IPS DF 4.7 (cell line): ENCODE measurements around the gene C17orf50.

Source experiments
- DNase-seq: peaks from one replicate; pipeline ENCODE4 v3.0.0-alpha.2; 2013; ENCODE audit warnings: low spot score; ENCODE audit errors: extremely low read depth

Gene C17orf50

DNA sequence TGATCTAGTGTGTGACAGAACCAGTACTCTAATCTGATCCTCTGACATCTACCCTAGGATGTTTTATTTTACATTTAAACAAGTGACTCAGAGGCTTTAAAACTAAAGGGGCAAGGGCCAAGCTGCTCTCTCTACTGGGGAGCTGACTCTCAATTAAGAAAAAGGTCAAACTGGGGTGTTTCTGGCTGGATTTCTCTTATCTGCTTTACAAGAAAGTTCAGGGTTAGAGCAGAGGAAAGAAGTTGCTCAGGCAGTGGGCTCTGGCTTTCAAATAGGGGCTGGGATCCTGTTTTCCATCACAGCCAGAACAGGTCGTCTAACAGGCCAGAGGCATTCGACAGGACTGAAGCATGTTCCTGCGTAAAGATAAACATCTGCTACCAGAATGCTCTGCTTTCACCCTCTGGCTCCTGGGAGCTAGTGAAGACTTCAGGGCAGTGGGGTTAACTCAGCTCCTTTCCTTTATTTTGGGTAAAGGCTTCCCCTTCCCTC, 26.3 kb downstream of the C17orf50 start:
- DNase-seq: no peak

DNA sequence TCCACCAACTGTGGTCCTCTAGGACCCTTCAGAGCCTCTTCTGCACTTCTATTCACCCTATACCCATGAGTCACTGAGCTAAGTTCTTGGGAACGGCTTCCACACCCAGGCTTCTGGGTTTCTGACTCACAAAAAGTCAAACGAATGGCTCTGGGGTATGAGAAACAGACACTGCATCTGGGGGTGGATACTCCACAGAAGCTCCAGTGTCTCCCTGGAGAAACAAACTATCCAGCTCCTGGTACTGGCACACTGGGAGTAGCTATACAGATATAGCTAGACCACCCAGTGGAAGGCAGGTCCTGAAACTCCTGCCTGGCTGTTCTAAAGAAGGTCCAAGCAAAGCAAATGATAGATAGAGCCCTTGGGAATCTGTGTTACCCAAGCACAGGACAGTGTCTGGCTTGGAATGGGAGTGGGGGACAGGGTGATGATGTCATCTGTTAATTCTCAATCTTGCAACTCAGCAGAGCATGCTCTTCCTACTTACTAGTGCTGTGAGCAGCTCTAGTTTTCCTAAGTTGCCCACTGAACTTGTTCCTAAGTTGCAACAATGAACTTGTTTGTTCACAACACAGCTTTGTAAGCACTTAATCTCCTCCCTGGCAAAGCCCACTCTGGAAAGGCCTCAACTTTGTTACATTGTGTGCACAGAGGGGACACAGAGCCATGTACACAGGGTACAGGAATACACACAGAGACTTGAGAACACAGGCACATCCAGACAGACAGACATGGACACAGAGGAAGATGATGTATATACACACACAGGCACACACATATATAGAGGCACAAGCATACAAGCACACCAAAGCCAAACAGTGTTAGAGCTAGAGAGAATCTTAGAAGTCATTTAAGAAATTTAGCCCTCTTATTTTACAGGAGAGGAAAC, 28.0 kb downstream of the C17orf50 start:
- DNase-seq: no peak

DNA sequence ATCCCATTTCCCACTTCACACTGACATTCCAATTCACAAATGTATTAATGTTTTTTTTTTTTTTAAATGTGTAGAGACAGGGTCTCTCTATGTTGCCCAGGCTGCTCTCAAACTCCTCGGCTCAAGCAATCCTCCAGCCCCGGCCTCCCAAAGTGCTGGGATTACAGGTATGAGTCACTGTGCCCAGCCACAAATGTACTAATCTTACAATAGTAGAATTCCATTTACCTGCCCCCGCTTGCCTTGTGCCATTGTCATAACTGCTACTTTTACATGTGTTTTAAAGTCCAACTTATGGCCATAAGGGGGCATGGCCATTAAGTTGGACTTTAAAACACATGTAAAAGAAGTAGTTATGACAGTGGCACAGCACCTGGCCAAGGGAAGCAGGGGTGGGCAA, 30.2 kb downstream of the C17orf50 start:
- no peak for DNase-seq

DNA sequence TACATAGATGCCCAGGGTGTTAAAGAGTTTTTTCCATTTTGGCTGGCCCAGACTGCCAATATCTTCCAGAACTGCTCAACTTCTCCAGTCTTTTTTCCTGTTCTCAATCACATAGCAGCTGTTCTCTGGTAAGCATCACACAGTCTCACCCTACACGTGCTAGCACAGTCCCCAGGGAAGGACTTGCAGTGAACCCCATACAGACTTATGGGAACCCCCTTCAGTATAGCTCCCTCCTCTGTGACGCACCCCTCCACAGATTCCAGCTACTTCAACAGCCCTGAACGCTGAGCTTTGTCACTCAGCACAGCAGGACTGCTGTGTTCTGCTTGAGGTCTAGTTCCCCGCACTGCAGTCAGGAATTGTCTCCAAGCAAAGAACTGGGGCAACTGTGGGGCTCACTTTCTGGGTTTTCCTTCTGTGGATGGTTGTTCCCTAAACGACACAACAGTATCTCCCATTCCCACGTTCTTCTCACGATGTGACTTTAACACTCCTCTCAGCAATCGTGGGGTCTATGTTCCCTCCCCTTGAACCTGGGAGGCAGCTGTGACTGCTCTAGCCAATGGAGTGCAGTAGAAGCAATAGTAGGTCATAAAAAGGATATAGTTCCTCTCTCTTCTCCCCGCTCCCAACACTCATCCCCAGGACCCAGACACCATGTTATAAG, 31.1 kb downstream of the C17orf50 start:
- DNase-seq: no peak

DNA sequence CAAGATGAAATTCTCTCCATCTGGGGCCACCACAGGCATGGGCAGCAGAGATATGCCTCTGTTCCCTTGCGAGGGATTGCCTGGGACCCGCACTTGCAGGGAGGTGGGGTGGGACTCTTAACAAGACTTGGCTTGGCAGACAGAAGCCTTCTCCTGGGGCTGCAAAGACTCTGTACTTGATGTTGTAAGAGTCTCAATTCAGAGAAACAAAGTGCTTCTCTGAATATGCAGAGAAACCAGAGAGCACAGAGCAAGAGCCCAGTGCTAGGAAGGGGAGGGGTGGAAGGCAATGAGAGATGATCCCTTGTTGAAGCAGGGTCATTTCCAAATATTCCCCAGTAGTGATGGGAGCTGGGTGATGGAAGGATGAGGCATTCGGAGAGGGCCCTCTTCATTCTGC, 32.6 kb downstream of the C17orf50 start:
- no peak for DNase-seq

DNA sequence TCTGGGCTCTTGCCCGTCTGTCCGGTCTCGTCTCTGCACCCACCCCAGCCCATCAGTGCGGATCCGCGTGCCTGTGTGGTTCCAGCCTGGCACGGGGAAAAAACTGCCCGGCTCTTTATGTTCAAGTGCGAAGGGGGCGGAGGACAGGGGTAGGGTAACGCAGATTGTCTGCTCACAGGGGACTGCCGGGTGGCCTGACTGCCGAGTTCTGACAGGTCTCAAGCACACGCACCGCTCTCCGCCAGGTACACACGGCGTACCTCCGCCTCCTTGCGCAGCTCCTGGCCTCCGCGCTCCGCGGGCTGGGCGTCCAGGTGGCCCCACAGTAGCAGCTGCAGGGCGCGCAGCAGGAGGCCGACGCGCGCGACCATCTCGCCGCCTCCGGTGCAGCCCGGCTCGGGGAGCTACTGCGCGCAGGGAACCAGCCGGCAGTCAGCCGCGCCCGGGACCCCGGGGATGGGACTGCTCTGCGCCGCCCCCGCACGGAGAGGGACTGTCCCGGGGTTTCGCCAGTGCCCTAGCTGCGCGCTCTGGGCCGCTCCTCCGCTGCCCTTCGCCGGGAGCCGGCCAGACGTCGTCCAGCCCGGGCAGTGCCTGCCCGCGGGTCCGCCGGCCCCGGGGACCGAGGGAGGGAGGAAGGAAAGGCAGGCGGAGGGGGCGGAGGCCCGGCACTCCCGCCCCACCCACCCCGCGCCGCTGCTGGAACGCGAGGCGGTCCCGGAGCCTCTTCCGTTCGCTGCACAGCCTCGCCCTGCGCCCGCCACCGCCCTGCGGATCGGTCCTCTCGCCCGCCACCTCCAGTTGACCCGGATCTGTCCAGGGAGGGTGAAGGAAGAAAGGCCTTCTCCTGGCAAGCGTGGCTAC, 34.6 kb downstream of the C17orf50 start, which contains the start of gene MMP28:
Gene MMP28 (minus strand): TSS at position 635 of the 864 bp plus-strand sequence. CDS start 264 bp downstream, at position 371.
- no peak for DNase-seq

DNA sequence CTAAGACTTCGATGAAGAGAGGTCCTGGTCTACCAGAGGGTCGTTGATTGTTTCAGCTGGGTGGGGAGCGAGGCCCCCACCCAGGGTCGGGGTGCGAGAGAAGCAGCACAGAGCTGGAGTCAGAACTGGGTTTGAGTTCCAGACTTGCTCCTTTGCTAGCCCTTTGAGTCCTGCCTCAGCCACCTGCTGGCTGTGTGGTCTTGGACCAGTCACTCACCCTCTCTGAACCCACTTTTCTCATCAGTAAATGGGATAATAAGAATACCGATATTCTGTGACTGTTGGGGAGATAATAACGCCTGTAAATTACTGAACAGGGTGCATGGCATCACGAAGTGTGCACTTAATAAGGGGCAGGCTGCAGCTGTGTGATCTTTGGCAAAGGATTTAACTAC, 35.2 kb downstream of the C17orf50 start:
- DNase-seq: no peak

DNA sequence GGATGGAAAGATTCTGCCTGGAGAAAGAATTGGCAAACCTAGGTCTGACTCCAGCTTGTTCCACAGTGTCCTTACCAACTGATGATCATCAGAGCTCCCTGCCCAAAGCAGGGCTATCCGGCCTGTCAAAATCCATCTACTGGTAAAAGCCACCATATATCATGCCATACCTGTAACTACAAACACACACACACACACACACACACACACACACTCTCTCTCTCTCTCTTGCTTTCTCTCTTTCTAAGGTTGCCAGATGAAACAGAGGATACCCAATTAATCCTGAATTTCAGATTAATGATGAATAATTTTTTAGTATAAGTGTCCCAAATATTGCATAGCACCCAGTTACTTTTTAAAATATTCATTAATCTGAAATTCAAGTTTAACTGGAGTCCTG, 36.3 kb downstream of the C17orf50 start:
- no peak for DNase-seq

DNA sequence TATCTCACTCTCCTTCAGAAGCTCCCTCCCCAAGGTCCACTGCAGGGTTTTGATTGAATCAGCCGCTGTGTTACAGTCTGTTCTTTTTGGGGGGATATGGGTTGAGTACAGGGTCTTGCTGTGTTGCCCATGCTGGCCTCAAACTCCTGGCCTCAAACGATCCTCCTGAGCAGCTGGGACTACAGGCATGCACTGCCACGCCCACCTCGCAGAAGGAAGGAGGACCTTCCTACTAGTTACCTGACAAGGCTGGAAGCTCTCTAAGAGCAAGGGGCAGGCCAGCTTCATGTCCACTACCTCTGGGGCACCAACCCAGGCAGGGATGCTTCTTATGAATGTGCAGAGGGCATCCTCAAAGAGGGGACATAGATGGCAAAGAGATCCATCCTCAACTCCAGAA, 36.7 kb downstream of the C17orf50 start:
- DNase-seq: no peak

DNA sequence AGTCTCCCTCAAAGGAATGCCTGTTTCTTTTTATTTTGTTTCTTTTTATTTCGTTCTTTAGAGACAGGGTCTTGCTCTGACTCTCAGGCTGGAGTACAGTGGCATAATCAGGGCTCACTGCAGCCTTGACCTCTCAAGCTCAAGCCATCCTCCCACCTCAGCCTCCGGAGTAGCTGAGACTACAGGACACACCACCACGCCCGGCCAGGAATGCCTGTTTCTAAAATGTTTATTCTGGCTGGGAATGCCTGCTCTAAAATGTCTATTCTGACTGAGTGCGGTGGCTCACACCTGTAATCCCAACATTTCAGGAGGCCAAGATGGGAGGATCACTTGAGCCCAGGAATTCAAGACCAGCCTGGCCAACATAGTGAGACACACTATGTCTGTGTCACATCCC, 37.2 kb downstream of the C17orf50 start:
- no peak for DNase-seq

DNA sequence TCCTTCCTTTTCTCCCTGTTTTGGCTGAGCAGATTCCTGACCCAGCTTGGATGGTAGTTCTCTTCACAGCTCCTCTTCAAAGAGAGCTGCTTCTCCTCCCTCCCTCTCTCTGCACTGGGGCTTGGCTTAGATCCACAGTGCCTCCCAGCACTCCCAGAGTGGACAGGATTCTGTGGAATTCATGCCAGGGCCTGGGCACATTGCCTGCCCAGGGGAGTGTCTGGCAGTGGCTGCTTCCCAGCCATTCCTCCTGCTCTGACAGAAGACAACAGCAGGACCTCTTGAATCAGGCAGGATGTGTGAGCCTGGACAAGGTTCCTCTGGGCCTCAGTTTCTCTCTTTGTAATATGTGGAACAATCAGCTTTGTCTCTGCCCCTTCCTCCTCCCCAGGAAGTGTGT, 39.3 kb downstream of the C17orf50 start:
- DNase-seq: no peak

DNA sequence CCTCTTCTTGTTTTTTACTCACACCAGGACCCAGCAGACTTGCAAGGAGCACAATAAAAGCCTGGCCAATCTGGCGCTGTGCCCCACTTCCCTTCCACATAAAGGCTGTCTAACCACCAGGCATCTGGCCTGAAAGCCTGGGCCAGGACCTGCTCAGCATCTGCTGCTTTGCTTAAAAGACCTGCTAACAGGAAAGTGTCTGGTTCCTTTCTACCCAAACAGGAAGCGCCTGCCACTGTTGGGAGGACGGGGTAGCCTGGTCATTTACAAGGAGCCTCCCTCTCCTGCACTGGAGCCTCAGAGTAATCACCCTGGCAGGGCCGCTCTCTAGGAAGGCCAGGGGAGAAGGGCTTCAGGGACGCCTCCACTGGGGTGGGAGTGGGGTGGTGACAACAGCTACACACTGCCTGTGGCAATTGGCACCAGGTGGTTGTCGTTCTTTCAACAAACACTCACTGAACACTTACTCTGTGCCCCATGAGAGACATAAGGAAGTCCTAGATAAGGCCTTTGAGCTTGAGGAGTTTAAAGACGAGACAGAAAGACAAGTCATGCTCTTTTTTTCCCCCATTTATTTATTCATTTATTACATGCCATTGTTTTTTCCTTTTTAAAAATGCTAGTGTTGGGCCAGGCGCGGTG, 41.0 kb downstream of the C17orf50 start:
- no peak for DNase-seq

DNA sequence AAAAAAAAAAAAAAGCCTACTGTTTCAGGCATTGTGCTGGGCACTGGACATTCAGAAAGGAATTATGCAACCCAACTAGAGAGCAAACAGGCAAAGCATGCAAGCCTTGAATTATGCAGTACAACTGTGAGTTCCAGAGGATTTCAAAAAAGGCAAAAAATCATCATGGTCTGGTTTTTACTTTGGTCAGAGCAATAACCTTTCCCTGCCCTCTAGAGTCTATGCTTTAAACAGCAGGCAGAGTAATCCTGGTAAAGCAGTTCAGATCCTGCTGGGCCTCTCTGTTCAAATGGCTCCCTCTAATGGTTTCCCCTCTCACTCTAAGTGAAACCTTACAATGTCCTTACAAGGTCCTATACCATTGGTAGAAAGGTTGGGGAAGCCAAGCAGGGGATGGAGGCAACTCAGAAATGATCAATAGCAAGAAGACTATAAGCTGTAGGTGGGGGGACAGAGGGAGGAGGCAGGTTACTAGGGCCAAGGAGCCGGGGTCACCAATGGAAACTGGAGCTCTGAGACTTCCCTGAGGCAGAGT, 44.0 kb downstream of the C17orf50 start:
- DNase-seq: peak; percentile 71

DNA sequence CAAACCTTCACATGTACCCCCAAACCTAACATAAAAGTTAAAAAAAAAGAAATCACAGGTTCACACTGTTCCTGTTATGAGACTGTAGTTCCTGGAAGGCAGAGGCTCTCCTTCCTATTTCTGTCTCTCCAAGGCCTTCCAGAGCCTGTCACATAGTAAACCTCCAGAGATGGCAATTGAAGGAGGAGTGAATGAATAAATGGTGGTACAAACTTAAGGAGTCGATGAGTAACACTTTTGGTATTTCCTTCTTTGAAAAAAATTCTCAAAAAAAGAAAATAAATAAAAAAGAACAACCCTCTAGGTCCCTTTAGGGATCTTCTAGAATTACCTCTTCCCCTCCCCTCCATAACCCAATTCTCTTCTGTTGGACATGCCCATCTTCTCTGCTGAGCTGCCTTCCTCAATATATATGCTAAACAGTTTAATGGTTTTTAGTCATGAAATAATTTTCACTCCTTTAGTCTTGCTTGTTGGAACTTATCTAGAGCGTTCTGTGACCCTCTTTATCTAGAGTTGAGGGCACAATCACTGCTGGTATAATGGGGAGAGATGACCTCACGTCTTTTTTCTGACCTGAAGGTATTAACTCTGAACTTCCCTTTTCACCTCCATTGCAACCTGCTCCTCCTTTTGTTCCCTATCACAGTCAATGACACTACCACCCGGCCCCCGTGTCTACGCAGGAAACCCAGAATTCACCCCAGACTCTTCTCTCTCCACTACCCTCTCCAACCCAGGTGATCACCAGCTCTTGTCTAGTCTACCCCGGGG, 46.9 kb downstream of the C17orf50 start:
- no peak for DNase-seq

DNA sequence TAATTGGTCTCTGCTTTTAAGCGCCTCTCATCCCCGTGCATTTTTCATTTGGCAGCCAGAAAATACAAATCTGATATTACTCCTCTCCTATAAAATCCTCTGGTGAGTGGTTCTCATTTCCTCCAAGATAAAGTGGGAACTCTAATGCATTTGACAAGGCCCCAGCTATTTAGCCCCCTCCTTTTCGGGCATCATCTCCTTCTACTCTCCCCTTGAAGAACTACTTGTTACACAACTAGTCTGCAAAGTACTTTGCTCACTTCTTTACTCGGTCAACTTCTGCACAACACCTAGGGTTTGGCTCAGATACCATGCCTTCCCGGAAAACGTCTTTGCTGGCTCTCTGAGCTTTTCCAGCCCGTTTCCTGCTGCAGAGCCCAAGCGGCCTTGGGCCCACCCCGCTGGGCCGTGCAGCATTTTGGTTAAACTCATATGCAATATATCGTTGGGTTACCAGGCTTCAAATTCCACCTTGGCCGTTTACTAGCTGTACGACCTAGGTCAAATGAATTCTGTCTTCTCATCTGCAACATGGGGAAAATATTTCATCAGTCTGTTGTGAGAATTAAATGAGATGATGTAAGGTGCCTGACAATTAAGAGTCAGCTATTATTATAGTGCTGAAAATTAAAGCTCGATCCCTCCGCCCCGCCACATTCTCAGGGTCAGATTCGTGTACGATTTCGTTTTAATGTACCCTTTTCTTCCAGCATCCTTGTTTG, 47.7 kb downstream of the C17orf50 start:
- no peak for DNase-seq

DNA sequence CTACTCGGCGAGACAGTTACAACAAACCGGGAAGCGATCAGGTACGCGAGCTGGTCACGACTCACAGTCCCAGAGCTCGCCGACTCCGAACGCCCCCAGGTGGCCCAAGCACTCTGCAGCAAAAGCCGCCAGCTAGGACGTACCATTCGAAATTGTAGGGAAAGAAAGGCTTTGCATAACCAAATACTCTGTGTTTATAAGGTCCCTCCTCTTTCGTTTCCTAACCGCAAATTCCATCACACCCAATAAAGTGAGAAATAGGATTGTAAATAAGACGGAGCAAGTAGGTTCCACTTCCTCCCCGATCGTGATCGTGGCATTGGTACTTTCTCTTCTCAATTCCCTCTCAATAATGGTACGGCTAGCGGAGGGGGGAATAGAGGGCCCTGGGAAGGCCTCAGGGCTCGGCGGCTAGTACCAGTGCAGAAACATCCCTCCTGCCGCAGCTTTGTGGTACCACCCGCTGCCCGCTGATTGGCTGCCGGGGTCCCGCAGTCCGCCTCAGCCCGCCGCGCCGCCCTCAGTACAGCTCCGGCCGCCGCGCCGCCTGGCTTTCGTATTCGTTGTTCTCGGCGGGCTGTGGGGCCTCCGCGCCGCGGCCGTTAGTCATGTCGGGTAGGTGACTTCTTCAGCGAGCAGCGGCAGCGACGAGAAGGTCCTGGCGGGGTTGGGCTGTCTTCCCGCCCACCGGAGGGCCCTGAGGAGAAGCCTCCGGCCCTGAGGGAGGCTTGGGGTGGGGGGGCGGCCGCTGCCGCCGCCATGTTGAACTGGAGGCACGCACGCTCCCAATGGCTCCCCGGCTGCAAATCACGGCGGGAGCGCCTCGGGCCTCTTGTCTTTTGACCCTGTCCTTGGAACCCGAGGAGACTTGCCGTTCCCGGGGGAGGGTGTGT, 48.5 kb downstream of the C17orf50 start, which contains the start of gene TAF15:
Gene TAF15 (plus strand): TSS at position 523 of the 893 bp plus-strand sequence. CDS start 86 bp downstream, at position 609.
- DNase-seq: peak; percentile 82

DNA sequence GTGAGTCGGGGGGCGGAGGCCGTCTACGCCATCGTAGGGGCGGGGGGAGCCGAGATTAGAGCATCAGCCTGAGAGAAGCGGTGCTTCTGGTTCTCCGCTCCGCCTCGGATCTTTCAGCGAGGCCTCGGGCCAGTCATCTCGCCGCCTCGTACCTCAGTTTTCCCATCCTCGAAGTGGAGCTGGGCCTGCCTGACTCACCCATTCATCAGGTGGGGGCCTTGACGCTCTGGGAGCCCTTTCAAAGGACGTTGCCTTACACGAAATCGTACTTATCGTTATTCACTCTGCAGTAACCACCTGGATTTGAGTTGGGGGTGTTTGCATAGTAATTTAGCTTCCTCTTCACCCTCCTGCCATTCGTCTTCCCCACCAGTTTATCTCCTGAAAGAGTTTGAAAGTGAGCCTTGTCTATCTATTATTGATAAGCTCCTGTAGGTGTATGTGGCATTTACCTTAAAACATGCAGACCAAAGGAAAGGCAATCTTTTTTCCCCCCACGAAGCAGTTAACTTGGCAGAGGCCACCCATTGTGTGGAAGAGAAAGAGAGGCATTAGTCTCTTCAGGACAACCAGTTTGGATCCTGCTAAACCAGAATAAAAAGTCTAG, 49.3 kb downstream of the C17orf50 start:
- no peak for DNase-seq

DNA sequence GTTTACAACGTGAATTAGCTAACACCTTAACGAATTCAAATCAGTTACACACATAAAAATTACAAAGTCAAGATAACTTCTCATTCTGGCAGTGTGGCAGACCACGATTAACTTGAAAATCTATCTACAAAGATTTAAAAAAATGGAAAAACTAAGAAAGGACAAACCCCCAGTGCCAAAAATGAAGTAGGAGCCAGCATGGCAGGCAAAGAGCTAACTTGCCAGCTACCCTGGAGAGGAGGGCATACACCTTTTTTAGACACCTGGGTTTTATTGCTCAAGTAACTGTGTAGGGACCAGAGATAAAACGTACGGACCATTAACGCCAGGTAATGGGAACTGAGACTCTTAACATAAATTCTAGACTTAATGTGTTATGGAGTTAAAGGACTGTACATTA, 51.1 kb downstream of the C17orf50 start:
- no peak for DNase-seq
